Measurements from ENCODE around the gene SLC39A1. TPM values are rescaled to one million over a fixed set of nuclear protein-coding genes. Genes with fewer than 3 reads are reported as not detected.

SLC39A1 gene
- total and polyA plus RNA-seq, 7 donors, result 25.7 to 97.5 (median 72.4) TPM

DNA sequence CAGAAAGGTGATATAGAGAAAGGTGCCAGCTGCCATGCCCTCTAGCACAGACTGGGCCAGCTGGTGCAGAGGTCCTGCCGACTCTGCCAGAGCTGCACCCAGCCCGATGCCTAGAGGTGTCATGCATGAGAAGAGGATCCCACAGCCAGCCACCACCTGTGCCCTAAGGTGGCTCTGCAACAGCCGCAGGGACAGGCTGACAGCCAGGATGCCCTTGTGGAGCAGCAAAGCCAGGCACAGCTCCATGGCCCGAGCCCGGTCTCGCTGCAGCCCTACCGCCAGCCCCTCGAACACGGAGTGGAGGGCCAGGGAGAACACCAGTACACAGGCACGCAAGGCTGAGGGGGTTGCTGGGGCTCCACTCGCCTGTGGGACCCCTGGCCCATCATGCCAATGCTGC is 3.1 kb downstream of the SLC39A1 start:
- intact Hi-C loops (cut with DNase I), result no loop called here
- H3K36me3 ChIP-seq, result peaks cover 0 to 21% (median 6%) of the 10 kb centered on the region in 4 donors
- peaks cover 0 to 69% (median 60%) of the 10 kb centered on the region in 4 donors for H3K4me1 ChIP-seq
- peak overlapping the region in 3 of 4 donors; percentile 93 to 98 (median 98) for H3K27ac ChIP-seq
- no peaks in the 10 kb centered on the region for H3K9me3 ChIP-seq
- TF ChIP-seq POLR2AphosphoS5 (IDR thresholded peaks at IDR 0.05) (no peak), EP300 (IDR thresholded peaks at IDR 0.05) (no peak)
- TF ChIP-seq, protein P1, sequence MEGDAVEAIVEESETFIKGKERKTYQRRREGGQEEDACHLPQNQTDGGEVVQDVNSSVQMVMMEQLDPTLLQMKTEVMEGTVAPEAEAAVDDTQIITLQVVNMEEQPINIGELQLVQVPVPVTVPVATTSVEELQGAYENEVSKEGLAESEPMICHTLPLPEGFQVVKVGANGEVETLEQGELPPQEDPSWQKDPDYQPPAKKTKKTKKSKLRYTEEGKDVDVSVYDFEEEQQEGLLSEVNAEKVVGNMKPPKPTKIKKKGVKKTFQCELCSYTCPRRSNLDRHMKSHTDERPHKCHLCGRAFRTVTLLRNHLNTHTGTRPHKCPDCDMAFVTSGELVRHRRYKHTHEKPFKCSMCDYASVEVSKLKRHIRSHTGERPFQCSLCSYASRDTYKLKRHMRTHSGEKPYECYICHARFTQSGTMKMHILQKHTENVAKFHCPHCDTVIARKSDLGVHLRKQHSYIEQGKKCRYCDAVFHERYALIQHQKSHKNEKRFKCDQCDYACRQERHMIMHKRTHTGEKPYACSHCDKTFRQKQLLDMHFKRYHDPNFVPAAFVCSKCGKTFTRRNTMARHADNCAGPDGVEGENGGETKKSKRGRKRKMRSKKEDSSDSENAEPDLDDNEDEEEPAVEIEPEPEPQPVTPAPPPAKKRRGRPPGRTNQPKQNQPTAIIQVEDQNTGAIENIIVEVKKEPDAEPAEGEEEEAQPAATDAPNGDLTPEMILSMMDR (IDR thresholded peaks at IDR 0.05), result no peak
- H3K4me3 ChIP-seq, result no peak overlapping the region
- WGBS, 2 donors, result 94 to 97% methylated on average over 11 of the region's 11 CpGs
- no peak for DNase-seq
- no peaks in the 10 kb centered on the region for H3K27me3 ChIP-seq

DNA sequence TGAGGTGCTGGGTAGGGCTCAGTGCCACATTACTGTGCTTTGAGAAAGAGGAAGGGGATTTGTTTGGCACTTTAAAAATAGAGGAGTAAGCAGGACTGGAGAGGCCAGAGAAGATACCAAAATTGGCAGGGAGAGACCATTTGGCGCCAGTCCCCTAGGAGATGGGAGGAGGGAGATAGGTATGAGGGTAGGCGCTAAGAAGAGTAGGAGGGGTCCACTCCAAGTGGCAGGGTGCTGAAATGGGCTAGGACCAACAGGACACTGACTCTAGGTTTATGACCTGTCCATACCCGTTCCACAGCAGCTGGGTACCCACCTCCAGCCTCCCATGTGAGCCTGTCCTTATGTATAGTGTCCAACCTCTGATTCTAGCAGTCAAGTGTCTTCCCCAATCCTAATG is 3.9 kb downstream of the SLC39A1 start:
- Histone ChIP-seq H3K4me3 (peak overlapping the region in 1 of 4 donors; percentile 77), H3K9me3 (no peaks in the 10 kb centered on the region), H3K27ac (peak overlapping the region; percentile 93 to 98 (median 97)), H3K36me3 (peaks cover 0 to 26% (median 7%) of the 10 kb centered on the region in 4 donors), H3K4me1 (peaks cover 0 to 64% (median 56%) of the 10 kb centered on the region in 4 donors), H3K27me3 (no peaks in the 10 kb centered on the region)
- WGBS, 2 donors, result 67 to 91% methylated on average over 3 of the region's 3 CpGs
- intact Hi-C loops (cut with DNase I), result loop anchor here (5.0 kb wide), 1 partner anchor 37 kb away; the partner anchor contains the start of gene GATAD2B
- TF ChIP-seq POLR2A (IDR thresholded peaks at IDR 0.05), result no peak
- no peak for TF ChIP-seq POLR2AphosphoS5 (IDR thresholded peaks at IDR 0.05)
- TF ChIP-seq EP300 (IDR thresholded peaks at IDR 0.05), result no peak
- TF ChIP-seq, protein P1 (IDR thresholded peaks at IDR 0.05), result no peak
- DNase-seq, result no peak

DNA sequence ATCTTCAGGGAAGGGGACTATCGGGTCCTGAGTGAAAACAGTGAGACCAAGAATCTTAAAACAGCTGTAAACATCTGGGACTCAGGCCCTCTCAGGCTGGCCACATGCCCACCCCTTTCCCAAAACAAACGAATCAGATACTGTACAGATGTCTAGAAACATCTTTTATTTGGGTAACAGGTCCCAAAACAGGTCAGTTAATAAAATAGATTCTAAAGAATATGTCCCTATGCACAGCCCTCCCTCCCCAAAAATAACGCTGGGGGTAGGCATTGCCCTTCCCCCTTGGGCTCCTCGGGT is 4.4 kb downstream of the SLC39A1 start:
- H3K9me3 ChIP-seq, result no peaks in the 10 kb centered on the region
- peaks cover 0 to 59% (median 52%) of the 10 kb centered on the region in 4 donors for H3K4me1 ChIP-seq
- TF ChIP-seq, protein P1 (IDR thresholded peaks at IDR 0.05), result no peak
- no peak for TF ChIP-seq POLR2AphosphoS5 (IDR thresholded peaks at IDR 0.05)
- no peak for TF ChIP-seq EP300 (IDR thresholded peaks at IDR 0.05)
- no peak for TF ChIP-seq POLR2A (IDR thresholded peaks at IDR 0.05)
- H3K4me3 ChIP-seq, result peak overlapping the region; percentile 77 to 98 (median 85)
- intact Hi-C loops (cut with DNase I), result loop anchor here (5.0 kb wide), 1 partner anchor 37 kb away; the partner anchor contains the start of gene GATAD2B
- H3K27ac ChIP-seq, result peak overlapping the region; percentile 93 to 98 (median 97)
- WGBS, 2 donors, result 20 to 26% methylated on average over 4 of the region's 4 CpGs
- H3K27me3 ChIP-seq, result no peaks in the 10 kb centered on the region
- H3K36me3 ChIP-seq, result peaks cover 0 to 30% (median 7%) of the 10 kb centered on the region in 4 donors
- DNase-seq, result peak; percentile 84

DNA sequence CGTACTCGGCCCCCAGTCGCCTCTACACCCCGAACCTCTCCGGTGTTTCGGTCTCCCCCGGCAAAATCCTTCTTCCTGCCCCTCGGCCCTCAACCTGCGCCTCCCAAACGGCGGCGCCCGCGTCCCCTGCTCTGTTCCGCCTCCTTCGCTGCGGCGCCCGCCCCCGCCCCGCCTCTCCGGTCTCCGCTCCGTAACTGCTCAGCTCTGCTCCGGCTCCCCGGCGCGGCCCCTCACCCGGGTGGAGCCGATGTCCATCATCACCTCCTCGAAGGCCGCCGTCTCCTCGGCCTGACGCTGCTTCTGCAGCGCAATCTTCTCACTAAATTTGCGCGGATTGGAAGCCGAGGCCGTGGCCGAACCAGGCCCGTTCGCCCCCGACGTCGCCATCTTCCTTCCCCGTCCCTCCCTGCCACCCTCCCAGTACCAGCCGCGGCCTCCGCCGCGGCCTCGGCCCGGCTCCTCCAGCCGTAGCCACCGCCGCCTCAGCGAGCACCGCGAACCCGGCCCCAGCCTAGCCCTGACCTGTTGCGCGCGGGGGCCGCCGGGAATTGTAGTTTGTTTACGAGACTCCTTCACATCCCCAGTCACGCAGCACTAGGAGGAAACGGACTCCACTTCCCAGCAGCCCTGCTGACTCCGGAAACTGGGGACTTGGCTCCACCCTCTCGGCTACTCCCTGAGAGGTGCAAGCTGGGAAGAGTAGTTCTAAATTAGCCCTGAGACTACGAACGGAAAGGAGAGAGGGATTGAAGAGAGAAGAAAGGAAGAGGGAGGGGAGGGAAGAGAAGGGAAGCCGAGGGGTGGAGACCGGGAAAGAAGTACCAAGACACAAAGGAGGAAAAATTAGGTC is 5.0 kb downstream of the SLC39A1 start, which contains the start of gene CRTC2:
TSS of gene CRTC2 (minus strand) at position 502 of the 850 bp plus-strand sequence. CDS start at position 387, 115 bp downstream.
- Histone ChIP-seq H3K4me1 (peaks cover 0 to 56% (median 51%) of the 10 kb centered on the region in 4 donors), H3K9me3 (no peaks in the 10 kb centered on the region), H3K4me3 (peak within 1 kb of the TSS; percentile 77 to 98 (median 85)), H3K36me3 (peaks cover 2 to 35% (median 9%) of the 10 kb centered on the region in 4 donors), H3K27me3 (no peaks in the 10 kb centered on the region), H3K27ac (peak within 1 kb of the TSS; percentile 93 to 98 (median 97))
- 0 to 1% methylated on average over 74 to 75 of the region's 75 CpGs for WGBS, 2 donors
- DNase-seq, result peak; percentile 100
- TF ChIP-seq, protein P1 (IDR thresholded peaks at IDR 0.05), result no peak
- TF ChIP-seq EP300 (IDR thresholded peaks at IDR 0.05), result no peak
- peak; percentile 66 to 79 for TF ChIP-seq POLR2A (IDR thresholded peaks at IDR 0.05)
- TF ChIP-seq POLR2AphosphoS5 (IDR thresholded peaks at IDR 0.05), result peak; percentile 77 to 89 (median 85)
- intact Hi-C loops (cut with DNase I), result loop anchor here (5.0 kb wide), 1 partner anchor 36 kb away; the partner anchor contains the start of gene GATAD2B

Measured in sigmoid colon (tissue), 7 donors.